ENCODE measurements around the gene NT5C2.

- TF ChIP-seq CTCF (IDR thresholded peaks at IDR 0.05; ENCODE audit: insufficient read depth, low read depth, low read length) (no peak), EZH2 (IDR thresholded peaks at IDR 0.05; ENCODE audit: insufficient read depth, low read length) (no peak)
Observed at GRCh38 chr10:103120977-103121735, 71.9 kb downstream of the NT5C2 start.
